Measurements from ENCODE around the gene SYNGR3.

- TF ChIP-seq TAF1 (IDR thresholded peaks at IDR 0.05; ENCODE audit: low read depth, low read length) (no peak), POLR2A (IDR thresholded peaks at IDR 0.05; ENCODE audit: low read depth, low read length) (no peak), POLR2AphosphoS5 (IDR thresholded peaks at IDR 0.05; ENCODE audit: low read depth, low read length) (no peak), SPI1 (IDR thresholded peaks at IDR 0.05; ENCODE audit: low read depth, low read length) (no peak), PAX5 (IDR thresholded peaks at IDR 0.05; ENCODE audit: insufficient read depth, low read length, severe bottlenecking) (no peak)
Observed at GRCh38 chr16:2015117-2015946, 25.6 kb downstream of the SYNGR3 start.

Data from GM12891 (cell line).